GM21786 (cell line): Measurements from ENCODE around the gene TMEM235.
A peak's percentile ranks its signal among the peaks of the same experiment; 100 is the strongest.
"Not testable (repeated sequence)": the region's sequence is repeated elsewhere in the genome, so short reads cannot be mapped to it uniquely, and the experiment has no call there.

Source experiments
- ATAC-seq: cut with Tn5 transposase; IDR thresholded peaks from one replicate; pipeline ENCODE4 v1.9.1; 2021; ENCODE audit not compliant: unreplicated experiment

The TMEM235 gene

DNA sequence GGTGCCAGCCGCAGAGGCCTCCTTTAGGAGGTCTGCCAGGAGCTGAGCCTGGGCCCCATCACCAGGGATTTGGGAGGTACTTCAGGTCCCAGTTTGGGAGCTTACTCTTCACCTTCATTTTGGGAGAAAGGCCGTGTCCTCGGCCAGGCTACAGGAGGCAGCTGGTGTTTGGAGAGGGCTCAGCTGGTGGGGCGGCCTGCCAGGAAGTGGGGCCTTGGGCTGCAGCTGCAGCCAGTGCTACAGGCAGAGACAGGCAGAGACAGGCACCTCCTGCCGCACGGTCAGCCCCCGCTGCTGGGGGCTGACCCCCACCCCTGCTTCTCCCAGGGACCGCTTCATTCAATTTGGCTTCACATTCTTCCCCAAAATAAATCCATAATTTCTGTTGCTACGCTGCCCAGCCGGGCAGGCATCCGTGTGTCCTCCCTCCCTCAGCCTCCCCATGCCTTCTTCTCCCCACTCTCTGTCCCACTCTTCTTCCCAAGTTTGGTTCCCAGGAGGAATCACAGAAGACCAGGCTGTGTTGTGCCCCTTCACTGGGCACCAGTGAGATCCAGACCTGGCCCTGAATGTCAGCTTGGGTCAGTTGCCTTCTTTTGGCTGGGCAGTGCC lies 6.1 kb downstream of the TMEM235 start:
- ATAC-seq, result no peak

- no peak for ATAC-seq
Measured at GRCh38 chr17:78238823-78239488, 7.5 kb downstream of the TMEM235 start.

DNA sequence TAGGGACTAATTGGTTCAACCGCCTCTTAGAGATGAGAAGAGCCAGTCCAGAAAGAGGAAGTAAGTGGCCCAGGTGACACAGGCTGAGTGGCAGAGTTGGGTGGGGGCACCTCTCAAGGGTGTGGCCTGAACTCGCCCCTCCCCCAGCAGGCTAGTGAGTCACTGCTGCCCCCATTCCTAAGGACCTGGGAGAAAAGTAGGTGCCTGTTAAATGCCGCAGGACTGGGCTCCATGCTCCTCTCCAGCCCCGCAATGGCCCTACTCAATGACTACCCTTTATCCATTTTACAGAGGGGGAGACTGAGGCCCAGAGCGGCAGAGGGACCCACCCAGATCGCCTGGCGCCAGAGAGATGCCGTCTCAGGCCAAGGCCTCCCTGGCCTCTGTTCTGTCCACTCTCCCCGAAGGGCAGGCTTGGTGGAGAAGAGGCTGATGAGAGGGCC lies 8.1 kb downstream of the TMEM235 start:
- no peak for ATAC-seq

- ATAC-seq, result no peak
Measured at GRCh38 chr17:78240012-78240655, 8.7 kb downstream of the TMEM235 start.

GRCh38 chr17:78240839-78241238 lies 9.4 kb downstream of the TMEM235 start:
- ATAC-seq, result no peak

GRCh38 chr17:78241277-78242023 lies 10.0 kb downstream of the TMEM235 start:
- no peak for ATAC-seq

- ATAC-seq, result no peak
Measured at GRCh38 chr17:78242024-78242742, 10.8 kb downstream of the TMEM235 start.

GRCh38 chr17:78247304-78247703 lies 15.9 kb downstream of the TMEM235 start:
- no peak for ATAC-seq

- no peak for ATAC-seq
Measured at GRCh38 chr17:78248051-78248914, 16.9 kb downstream of the TMEM235 start.

GRCh38 chr17:78249074-78249817 lies 17.8 kb downstream of the TMEM235 start:
- no peak for ATAC-seq

DNA sequence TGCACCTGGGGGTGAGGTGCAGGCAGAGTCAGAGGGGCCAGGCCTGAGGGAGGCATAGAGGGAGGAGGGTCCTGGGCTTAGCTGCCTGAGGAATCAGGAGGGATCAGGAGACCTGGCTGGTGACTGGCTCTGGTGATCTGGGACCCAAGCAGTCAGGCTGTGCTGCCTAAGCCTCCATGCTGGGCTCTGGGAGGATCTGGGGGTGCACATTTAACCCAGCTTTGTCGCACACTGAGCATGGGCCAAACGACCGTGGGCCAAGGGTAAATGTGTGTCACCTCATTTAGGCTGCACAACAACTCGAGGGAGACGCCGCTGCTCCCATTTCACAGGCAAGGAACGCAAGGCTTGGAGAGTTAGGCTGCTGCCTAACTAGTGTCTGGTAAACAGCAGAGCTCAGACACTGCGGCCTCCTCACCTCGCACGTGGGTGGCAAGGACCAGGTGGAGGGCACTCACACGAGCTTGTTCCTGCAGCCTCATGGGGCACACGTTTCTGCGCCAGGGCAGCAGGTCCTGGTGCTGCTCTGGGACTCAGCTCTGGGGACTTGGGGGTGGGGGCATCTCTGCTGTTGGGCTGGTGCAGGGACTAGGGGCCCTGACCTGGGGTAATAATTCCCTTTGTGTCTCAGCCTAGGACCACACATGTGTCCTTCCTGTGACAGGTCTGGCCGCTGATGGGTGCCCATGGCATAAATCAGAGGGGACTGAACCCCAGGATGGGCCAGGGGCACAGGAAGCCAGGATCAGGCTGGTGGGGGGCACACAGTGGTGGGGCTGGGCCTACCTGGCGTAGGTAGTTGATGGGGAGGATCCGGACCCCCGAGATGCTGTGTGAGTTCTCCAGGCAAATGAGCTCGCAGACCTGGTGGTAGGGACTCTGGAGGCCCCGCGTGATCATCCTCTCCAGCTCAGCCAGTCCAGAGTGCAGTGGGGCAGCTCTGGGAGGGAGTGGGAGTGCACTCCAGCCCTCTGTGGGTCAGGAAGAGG lies 18.7 kb downstream of the TMEM235 start:
- no peak for ATAC-seq

- ATAC-seq, result peak; percentile 47
Measured at GRCh38 chr17:78250891-78251772, 19.7 kb downstream of the TMEM235 start.

DNA sequence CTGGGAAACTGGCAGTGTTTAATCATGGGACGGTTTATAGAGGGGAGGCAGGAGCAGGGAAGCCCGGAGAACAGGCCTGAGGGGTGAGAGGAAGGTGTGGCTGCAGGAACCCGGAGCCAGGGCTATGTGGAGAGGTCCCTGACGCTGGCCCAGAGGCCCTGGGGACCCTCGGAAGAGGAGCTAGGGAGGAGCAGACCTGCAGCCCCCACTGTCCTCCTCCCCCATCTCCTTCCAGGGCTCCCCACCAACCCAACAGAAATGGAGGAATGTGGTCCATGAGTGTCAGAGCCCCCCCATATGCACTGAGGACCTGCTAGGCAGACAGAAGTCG lies 20.3 kb downstream of the TMEM235 start:
- no peak for ATAC-seq

- no peak for ATAC-seq
Measured at GRCh38 chr17:78252111-78252634, 20.7 kb downstream of the TMEM235 start.

- ATAC-seq, result no peak
Measured at GRCh38 chr17:78252701-78253635, 21.5 kb downstream of the TMEM235 start.

GRCh38 chr17:78253636-78253945 lies 22.2 kb downstream of the TMEM235 start:
- not testable (repeated sequence) for ATAC-seq
